ENCODE data around the gene CIB4.

Gene CIB4

DNA sequence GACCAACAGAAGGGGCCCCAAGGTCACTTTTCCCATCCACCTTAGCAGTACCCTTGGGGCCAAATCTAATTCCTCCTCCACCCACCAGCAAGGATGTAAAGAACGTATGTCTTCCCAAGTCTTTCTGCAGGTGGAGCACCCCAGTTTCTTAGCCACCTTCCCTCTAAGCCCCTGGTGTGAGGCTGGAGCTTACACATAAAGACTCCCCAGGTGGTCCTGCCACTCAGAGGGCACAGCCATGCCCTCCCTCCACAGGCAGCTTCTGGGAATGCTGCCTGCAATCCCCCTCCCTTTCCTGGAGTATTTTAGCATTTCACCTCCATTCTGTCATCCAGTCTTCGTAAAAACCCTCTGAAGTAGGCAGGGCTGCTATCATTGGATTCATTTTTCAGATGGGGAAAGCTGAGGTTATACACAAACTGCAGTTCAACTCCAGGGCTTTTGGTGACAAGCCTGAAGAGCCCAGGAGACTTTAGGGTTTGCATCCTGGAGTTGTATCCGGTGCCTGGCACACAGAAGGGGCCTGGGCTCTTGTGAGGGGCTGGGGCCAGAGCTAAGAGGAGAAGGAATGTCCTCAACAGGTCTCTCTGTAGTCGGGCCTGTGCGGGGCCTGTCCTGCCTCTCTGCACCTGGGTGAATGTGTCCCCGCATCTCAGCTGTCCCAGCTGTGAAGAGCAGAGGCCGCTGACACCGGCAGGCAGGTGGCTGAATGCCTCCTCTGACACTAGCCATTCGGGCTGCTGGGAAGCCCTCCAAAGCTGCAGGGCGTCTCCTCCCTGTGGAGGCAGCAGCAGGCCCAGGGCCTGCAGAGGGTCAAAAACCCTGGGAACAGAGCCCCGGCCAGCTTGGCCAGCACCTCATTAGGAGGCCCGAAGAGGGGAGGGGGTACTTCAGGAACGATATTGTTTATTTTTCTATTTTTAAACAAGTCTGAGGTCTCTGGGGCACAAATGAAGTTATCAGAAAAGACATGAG lies 27.6 kb downstream of the CIB4 start:
- TF ChIP-seq, protein P1, sequence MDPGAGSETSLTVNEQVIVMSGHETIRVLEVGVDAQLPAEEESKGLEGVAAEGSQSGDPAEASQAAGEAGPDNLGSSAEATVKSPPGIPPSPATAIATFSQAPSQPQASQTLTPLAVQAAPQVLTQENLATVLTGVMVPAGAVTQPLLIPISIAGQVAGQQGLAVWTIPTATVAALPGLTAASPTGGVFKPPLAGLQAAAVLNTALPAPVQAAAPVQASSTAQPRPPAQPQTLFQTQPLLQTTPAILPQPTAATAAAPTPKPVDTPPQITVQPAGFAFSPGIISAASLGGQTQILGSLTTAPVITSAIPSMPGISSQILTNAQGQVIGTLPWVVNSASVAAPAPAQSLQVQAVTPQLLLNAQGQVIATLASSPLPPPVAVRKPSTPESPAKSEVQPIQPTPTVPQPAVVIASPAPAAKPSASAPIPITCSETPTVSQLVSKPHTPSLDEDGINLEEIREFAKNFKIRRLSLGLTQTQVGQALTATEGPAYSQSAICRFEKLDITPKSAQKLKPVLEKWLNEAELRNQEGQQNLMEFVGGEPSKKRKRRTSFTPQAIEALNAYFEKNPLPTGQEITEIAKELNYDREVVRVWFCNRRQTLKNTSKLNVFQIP (CRISPR knock-in tag; IDR thresholded peaks at IDR 0.05; ENCODE audit: borderline replicate concordance, low read depth) = no peak
- TF ChIP-seq, protein P2, sequence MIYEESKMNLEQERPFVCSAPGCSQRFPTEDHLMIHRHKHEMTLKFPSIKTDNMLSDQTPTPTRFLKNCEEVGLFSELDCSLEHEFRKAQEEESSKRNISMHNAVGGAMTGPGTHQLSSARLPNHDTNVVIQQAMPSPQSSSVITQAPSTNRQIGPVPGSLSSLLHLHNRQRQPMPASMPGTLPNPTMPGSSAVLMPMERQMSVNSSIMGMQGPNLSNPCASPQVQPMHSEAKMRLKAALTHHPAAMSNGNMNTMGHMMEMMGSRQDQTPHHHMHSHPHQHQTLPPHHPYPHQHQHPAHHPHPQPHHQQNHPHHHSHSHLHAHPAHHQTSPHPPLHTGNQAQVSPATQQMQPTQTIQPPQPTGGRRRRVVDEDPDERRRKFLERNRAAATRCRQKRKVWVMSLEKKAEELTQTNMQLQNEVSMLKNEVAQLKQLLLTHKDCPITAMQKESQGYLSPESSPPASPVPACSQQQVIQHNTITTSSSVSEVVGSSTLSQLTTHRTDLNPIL (CRISPR knock-in tag; IDR thresholded peaks at IDR 0.05; ENCODE audit: low read depth) = no peak
- no peak for TF ChIP-seq TOX (CRISPR knock-in tag; IDR thresholded peaks at IDR 0.05; ENCODE audit: borderline replicate concordance)
- TF ChIP-seq ISL1 (CRISPR knock-in tag; IDR thresholded peaks at IDR 0.05) = no peak
- TF ChIP-seq, protein P3, sequence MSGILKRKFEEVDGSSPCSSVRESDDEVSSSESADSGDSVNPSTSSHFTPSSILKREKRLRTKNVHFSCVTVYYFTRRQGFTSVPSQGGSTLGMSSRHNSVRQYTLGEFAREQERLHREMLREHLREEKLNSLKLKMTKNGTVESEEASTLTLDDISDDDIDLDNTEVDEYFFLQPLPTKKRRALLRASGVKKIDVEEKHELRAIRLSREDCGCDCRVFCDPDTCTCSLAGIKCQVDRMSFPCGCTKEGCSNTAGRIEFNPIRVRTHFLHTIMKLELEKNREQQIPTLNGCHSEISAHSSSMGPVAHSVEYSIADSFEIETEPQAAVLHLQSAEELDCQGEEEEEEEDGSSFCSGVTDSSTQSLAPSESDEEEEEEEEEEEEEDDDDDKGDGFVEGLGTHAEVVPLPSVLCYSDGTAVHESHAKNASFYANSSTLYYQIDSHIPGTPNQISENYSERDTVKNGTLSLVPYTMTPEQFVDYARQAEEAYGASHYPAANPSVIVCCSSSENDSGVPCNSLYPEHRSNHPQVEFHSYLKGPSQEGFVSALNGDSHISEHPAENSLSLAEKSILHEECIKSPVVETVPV (CRISPR knock-in tag; IDR thresholded peaks at IDR 0.05) = no peak
- TF ChIP-seq, protein P4, sequence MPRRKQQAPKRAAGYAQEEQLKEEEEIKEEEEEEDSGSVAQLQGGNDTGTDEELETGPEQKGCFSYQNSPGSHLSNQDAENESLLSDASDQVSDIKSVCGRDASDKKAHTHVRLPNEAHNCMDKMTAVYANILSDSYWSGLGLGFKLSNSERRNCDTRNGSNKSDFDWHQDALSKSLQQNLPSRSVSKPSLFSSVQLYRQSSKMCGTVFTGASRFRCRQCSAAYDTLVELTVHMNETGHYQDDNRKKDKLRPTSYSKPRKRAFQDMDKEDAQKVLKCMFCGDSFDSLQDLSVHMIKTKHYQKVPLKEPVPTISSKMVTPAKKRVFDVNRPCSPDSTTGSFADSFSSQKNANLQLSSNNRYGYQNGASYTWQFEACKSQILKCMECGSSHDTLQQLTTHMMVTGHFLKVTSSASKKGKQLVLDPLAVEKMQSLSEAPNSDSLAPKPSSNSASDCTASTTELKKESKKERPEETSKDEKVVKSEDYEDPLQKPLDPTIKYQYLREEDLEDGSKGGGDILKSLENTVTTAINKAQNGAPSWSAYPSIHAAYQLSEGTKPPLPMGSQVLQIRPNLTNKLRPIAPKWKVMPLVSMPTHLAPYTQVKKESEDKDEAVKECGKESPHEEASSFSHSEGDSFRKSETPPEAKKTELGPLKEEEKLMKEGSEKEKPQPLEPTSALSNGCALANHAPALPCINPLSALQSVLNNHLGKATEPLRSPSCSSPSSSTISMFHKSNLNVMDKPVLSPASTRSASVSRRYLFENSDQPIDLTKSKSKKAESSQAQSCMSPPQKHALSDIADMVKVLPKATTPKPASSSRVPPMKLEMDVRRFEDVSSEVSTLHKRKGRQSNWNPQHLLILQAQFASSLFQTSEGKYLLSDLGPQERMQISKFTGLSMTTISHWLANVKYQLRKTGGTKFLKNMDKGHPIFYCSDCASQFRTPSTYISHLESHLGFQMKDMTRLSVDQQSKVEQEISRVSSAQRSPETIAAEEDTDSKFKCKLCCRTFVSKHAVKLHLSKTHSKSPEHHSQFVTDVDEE (CRISPR knock-in tag; IDR thresholded peaks at IDR 0.05) = no peak
- no peak for TF ChIP-seq ZNF8 (CRISPR knock-in tag; IDR thresholded peaks at IDR 0.05)
- no peak for TF ChIP-seq TCF4 (CRISPR knock-in tag; IDR thresholded peaks at IDR 0.05; ENCODE audit: borderline replicate concordance)
- TF ChIP-seq CSDC2 (CRISPR knock-in tag; IDR thresholded peaks at IDR 0.05) = no peak
- no peak for TF ChIP-seq OSR1 (CRISPR knock-in tag; IDR thresholded peaks at IDR 0.05)
- TF ChIP-seq ARNTL (CRISPR knock-in tag; IDR thresholded peaks at IDR 0.05; ENCODE audit: borderline replicate concordance, low read depth) = no peak
- no peak for TF ChIP-seq ZNF565 (CRISPR knock-in tag; conservative IDR thresholded peaks at IDR 0.05; ENCODE audit: low read depth)
- TF ChIP-seq BACH2 (CRISPR knock-in tag; IDR thresholded peaks at IDR 0.05; ENCODE audit: borderline replicate concordance) = no peak
- TF ChIP-seq SNAI2 (CRISPR knock-in tag; IDR thresholded peaks at IDR 0.05) = no peak
- TF ChIP-seq ZNF70 (CRISPR knock-in tag; IDR thresholded peaks at IDR 0.05) = no peak
- no peak; the same call in 2 of the 3 replicates for ATAC-seq

DNA sequence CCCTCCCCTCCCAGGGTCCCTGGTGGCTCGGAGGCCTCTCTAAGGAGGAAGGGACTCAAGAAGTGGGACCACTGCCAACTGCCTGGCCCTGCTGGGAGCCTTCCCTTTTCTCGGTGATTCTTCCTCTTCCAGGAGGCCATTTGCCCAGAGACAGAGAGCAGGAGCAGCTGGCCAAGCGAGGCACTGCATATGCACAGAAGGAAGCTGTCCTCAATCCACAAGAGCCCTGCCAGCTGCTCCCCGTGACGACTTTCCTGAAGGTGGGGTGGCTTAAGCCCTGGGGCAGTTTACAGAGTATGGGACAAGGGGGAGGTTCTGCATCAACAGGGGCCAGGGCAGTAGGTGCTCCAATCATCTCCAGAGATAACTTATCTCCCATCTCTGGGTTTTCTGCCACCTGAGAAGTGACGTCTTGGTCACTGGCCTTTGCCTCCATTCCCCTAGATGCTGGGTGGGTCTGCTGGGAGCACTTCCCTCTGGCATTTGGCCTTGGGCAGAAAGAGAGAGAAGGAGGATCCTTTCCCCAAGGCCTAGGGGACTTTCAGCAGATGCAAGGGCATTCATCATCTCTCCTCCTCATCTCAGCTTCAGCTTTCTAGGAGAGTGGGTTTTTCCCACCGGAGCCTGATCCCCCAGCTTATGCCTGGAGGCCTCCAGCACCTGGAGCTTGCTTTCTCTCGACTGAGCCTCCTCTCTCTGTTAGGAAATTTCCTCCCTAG lies 28.5 kb downstream of the CIB4 start:
- no peak for ATAC-seq
- no peak for TF ChIP-seq GLIS3 (CRISPR knock-in tag; IDR thresholded peaks at IDR 0.05)
- no peak for TF ChIP-seq RARB (CRISPR knock-in tag; IDR thresholded peaks at IDR 0.05)
- TF ChIP-seq BACH2 (CRISPR knock-in tag; IDR thresholded peaks at IDR 0.05; ENCODE audit: borderline replicate concordance) = no peak
- TF ChIP-seq, protein P1 (CRISPR knock-in tag; IDR thresholded peaks at IDR 0.05; ENCODE audit: borderline replicate concordance, low read depth) = no peak
- TF ChIP-seq, protein P5, sequence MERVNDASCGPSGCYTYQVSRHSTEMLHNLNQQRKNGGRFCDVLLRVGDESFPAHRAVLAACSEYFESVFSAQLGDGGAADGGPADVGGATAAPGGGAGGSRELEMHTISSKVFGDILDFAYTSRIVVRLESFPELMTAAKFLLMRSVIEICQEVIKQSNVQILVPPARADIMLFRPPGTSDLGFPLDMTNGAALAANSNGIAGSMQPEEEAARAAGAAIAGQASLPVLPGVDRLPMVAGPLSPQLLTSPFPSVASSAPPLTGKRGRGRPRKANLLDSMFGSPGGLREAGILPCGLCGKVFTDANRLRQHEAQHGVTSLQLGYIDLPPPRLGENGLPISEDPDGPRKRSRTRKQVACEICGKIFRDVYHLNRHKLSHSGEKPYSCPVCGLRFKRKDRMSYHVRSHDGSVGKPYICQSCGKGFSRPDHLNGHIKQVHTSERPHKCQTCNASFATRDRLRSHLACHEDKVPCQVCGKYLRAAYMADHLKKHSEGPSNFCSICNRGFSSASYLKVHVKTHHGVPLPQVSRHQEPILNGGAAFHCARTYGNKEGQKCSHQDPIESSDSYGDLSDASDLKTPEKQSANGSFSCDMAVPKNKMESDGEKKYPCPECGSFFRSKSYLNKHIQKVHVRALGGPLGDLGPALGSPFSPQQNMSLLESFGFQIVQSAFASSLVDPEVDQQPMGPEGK (CRISPR knock-in tag; IDR thresholded peaks at IDR 0.05; ENCODE audit: borderline replicate concordance) = no peak
- no peak for TF ChIP-seq CSDC2 (CRISPR knock-in tag; IDR thresholded peaks at IDR 0.05)
- no peak for TF ChIP-seq ESRRG (CRISPR knock-in tag; IDR thresholded peaks at IDR 0.05)
- no peak for TF ChIP-seq ZNF70 (CRISPR knock-in tag; IDR thresholded peaks at IDR 0.05)

All from SK-N-SH treated with all-trans-retinoic acid at 6 μM for 48 hours (cell line).